Trophoblast cell (in vitro differentiated cells and primary cell): Measurements from ENCODE around the gene REC114.

ENCODE experiments used
- DNase-seq, 2 donors: peaks; one replicate each; pipeline ENCODE4 v3.0.0-alpha.2; 2016
- H2AFZ ChIP-seq: 2 replicates; pipeline ENCODE4 v1.6.1; 2013; ENCODE audit warnings: low read length, moderate library complexity, mild to moderate bottlenecking; ENCODE audit not compliant: insufficient read depth, poor library complexity
- H2AK5ac ChIP-seq: 2 replicates; pipeline ENCODE4 v1.6.1; 2013; ENCODE audit warnings: mild to moderate bottlenecking, low read length
- H2BK120ac ChIP-seq: 2 replicates; pipeline ENCODE4 v1.6.1; 2013; ENCODE audit warnings: low read length, mild to moderate bottlenecking, moderate library complexity; ENCODE audit not compliant: insufficient read depth, poor library complexity
- H2BK12ac ChIP-seq: 2 replicates; pipeline ENCODE4 v1.6.1; 2013; ENCODE audit warnings: mild to moderate bottlenecking, low read length, moderate library complexity
- H2BK5ac ChIP-seq: 2 replicates; pipeline ENCODE4 v1.6.1; 2013; ENCODE audit warnings: low read length, low read depth, moderate library complexity, mild to moderate bottlenecking; ENCODE audit not compliant: poor library complexity
- H3K14ac ChIP-seq: 2 replicates; pipeline ENCODE4 v1.6.1; 2013; ENCODE audit warnings: mild to moderate bottlenecking, low read length
- H3K18ac ChIP-seq: 2 replicates; pipeline ENCODE4 v1.6.1; 2013; ENCODE audit warnings: mild to moderate bottlenecking, low read length
- H3K23ac ChIP-seq: 2 replicates; pipeline ENCODE4 v1.6.1; 2013; ENCODE audit warnings: low read length
- H3K27ac ChIP-seq: 2 replicates; pipeline ENCODE4 v1.5.1; 2013; ENCODE audit warnings: low read depth, mild to moderate bottlenecking, inconsistent platforms, low read length, moderate library complexity
- H3K27me3 ChIP-seq: 2 replicates; pipeline ENCODE4 v1.6.1; 2013; ENCODE audit warnings: inconsistent platforms, mild to moderate bottlenecking, low read length, moderate library complexity; ENCODE audit not compliant: insufficient read depth
- H3K36me3 ChIP-seq, 2 experiments: 1 replicate in 1 of 2; 2 replicates in 1 of 2; pipeline ENCODE4 v1.6.1; 2013; ENCODE audit warnings: low read length in 2 of 2, mild to moderate bottlenecking in 2 of 2, moderate library complexity in 1 of 2; ENCODE audit not compliant: insufficient read depth in 2 of 2, control insufficient read depth in 1 of 2
- H3K4ac ChIP-seq: 2 replicates; pipeline ENCODE4 v1.6.1; 2013; ENCODE audit warnings: low read depth, mild to moderate bottlenecking, low read length, moderate library complexity
- H3K4me1 ChIP-seq, 2 experiments: 1 replicate in 1 of 2; 2 replicates in 1 of 2; pipeline ENCODE4 v1.6.1; 2013; ENCODE audit warnings: low read length in 2 of 2, mild to moderate bottlenecking in 2 of 2, moderate library complexity in 1 of 2; ENCODE audit not compliant: insufficient read depth in 2 of 2, control insufficient read depth in 1 of 2
- H3K4me2 ChIP-seq: 2 replicates; pipeline ENCODE4 v1.6.1; 2013; ENCODE audit warnings: inconsistent platforms, mild to moderate bottlenecking, low read length, moderate library complexity
- H3K4me3 ChIP-seq: 2 replicates; pipeline ENCODE4 v1.5.1; 2013; ENCODE audit warnings: mild to moderate bottlenecking, low read depth, low read length, inconsistent platforms
- H3K79me1 ChIP-seq: one replicate; pipeline ENCODE4 v1.6.1; 2013; ENCODE audit warnings: low read length
- H3K79me2 ChIP-seq: 2 replicates; pipeline ENCODE4 v1.6.1; 2013; ENCODE audit warnings: low read length, mild to moderate bottlenecking; ENCODE audit not compliant: control insufficient read depth, insufficient read depth, poor library complexity
- H3K9ac ChIP-seq: 2 replicates; pipeline ENCODE4 v1.6.1; 2013; ENCODE audit warnings: mild to moderate bottlenecking, low read length
- H3K9me3 ChIP-seq: 2 replicates; pipeline ENCODE4 v1.6.1; 2013; ENCODE audit warnings: low read depth, mild to moderate bottlenecking, control low read depth, inconsistent platforms, low read length; ENCODE audit not compliant: insufficient read depth
- H4K12ac ChIP-seq: 2 replicates; pipeline ENCODE4 v1.6.1; 2013; ENCODE audit warnings: low read depth, mild to moderate bottlenecking, low read length, moderate library complexity
- H4K8ac ChIP-seq: 2 replicates; pipeline ENCODE4 v1.6.1; 2013; ENCODE audit warnings: low read depth, mild to moderate bottlenecking, low read length, moderate library complexity
- H4K91ac ChIP-seq: one replicate; pipeline ENCODE4 v1.6.1; 2013; ENCODE audit warnings: low read depth, mild to moderate bottlenecking, low read length, moderate library complexity
- WGBS: extraction: QIAGEN DNeasy Blood & Tissue Kit; methylation state at CpG from one replicate; pipeline ENCODE4 v1.1.7; 2013; ENCODE audit warnings: missing lambda C conversion rate; ENCODE audit not compliant: insufficient read length, insufficient coverage; ENCODE audit errors: extremely low coverage; 5-methylcytosine and 5-hydroxymethylcytosine counted together

Gene REC114

DNA sequence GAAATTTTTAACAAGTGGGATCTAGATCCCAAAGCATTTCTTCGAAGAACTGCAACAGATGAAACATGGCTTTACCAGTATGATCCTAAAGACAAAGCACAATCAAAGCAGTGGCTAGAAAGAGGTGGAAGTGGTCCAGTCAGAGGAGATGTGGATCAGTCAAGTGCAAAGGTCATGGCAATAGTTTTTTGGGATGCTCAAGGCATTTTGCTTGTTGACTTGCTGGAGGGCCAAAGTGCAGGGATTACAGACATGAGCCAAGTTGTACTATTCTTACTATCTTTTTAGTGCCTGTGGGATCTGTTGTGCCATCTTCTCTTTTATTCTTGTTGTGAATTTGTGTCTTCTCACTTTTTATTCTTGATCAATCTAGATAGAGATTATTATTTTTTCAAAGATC, 82.0 kb downstream of the REC114 start:
- Histone ChIP-seq H3K4me2 (no peak overlapping the region), H3K79me2 (no peaks in the 10 kb centered on the region), H2BK5ac (no peak overlapping the region), H3K14ac (no peak overlapping the region), H2BK120ac (no peak overlapping the region), H3K27me3 (no peaks in the 10 kb centered on the region), H4K8ac (no peak overlapping the region), H2BK12ac (no peak overlapping the region), H3K4ac (no peak overlapping the region), H3K27ac (no peak overlapping the region), H3K18ac (no peak overlapping the region), H3K4me1 (no peaks in the 10 kb centered on the region), H2AFZ (no peak overlapping the region), H3K79me1 (no peaks in the 10 kb centered on the region), H2AK5ac (no peak overlapping the region), H3K4me3 (no peak overlapping the region), H4K91ac (no peak overlapping the region), H3K23ac (no peak overlapping the region), H3K36me3 (no peaks in the 10 kb centered on the region), H3K9ac (no peak overlapping the region), H4K12ac (no peak overlapping the region), H3K9me3 (no peaks in the 10 kb centered on the region)
- DNase-seq: no peak
- no CpG with 5 or more reads among the region's 1 CpG for WGBS

DNA sequence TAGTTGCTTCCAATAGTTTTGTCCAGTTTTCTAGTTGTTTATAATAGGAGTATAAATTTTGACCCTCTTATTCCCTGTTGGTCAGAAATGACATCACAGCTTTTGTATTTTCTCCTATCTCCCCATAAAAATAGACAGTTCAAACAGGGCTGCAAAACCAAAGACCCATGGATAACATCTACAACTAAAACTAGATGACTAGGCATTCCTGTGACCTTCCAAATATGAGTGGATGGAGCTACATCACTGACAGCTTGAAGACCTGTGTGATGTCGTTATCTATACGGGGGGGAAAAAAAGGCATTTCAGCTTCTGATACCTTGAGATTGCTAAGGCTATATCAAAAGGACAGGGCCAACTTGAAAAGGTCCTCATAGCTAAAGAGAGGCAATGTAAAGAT, 84.6 kb downstream of the REC114 start:
- H2BK120ac ChIP-seq: no peak overlapping the region
- H3K9ac ChIP-seq: no peak overlapping the region
- no peak overlapping the region for H3K4ac ChIP-seq
- H3K9me3 ChIP-seq: no peaks in the 10 kb centered on the region
- no CpG with 5 or more reads among the region's 2 CpGs for WGBS
- H3K4me1 ChIP-seq: no peaks in the 10 kb centered on the region
- no peak overlapping the region for H2BK12ac ChIP-seq
- H3K18ac ChIP-seq: no peak overlapping the region
- no peaks in the 10 kb centered on the region for H3K36me3 ChIP-seq
- H3K27me3 ChIP-seq: no peaks in the 10 kb centered on the region
- H3K79me1 ChIP-seq: no peaks in the 10 kb centered on the region
- no peak overlapping the region for H4K91ac ChIP-seq
- no peak overlapping the region for H4K8ac ChIP-seq
- H3K14ac ChIP-seq: no peak overlapping the region
- H4K12ac ChIP-seq: no peak overlapping the region
- H2BK5ac ChIP-seq: no peak overlapping the region
- H2AK5ac ChIP-seq: no peak overlapping the region
- no peak overlapping the region for H3K4me2 ChIP-seq
- no peaks in the 10 kb centered on the region for H3K79me2 ChIP-seq
- no peak for DNase-seq
- no peak overlapping the region for H3K4me3 ChIP-seq
- no peak overlapping the region for H3K27ac ChIP-seq
- no peak overlapping the region for H3K23ac ChIP-seq
- no peak overlapping the region for H2AFZ ChIP-seq

DNA sequence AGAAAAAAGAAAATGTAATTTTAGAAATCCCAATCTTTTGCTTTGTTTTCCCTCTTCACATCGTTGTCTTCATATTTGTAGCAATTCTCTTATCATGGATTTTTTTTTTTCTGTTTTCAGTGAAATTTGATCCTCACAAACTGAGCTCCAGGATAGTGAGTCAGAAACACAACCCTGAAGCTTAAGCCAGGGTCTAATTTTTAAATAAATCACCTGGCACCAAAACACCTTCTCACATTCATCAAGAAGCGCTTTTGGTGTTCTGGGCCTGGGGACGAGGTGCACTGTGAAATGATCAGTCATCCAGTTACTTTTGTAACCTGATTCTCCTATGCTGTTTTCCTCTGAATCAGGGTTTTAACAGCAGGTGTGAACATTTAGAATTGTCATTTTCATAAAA, 87.7 kb downstream of the REC114 start:
- H3K27me3 ChIP-seq: no peaks in the 10 kb centered on the region
- H4K12ac ChIP-seq: no peak overlapping the region
- H3K4me1 ChIP-seq: no peaks in the 10 kb centered on the region
- H2BK12ac ChIP-seq: no peak overlapping the region
- H2AK5ac ChIP-seq: no peak overlapping the region
- H4K91ac ChIP-seq: no peak overlapping the region
- H2AFZ ChIP-seq: no peak overlapping the region
- H3K79me1 ChIP-seq: no peaks in the 10 kb centered on the region
- H3K4me3 ChIP-seq: no peak overlapping the region
- H3K9me3 ChIP-seq: no peaks in the 10 kb centered on the region
- no peak overlapping the region for H4K8ac ChIP-seq
- no peak overlapping the region for H2BK5ac ChIP-seq
- no peak for DNase-seq
- H3K79me2 ChIP-seq: no peaks in the 10 kb centered on the region
- H3K23ac ChIP-seq: no peak overlapping the region
- H2BK120ac ChIP-seq: no peak overlapping the region
- no CpG with 5 or more reads among the region's 3 CpGs for WGBS
- H3K18ac ChIP-seq: no peak overlapping the region
- H3K14ac ChIP-seq: no peak overlapping the region
- H3K27ac ChIP-seq: no peak overlapping the region
- no peak overlapping the region for H3K4me2 ChIP-seq
- no peak overlapping the region for H3K9ac ChIP-seq
- no peaks in the 10 kb centered on the region for H3K36me3 ChIP-seq
- no peak overlapping the region for H3K4ac ChIP-seq

DNA sequence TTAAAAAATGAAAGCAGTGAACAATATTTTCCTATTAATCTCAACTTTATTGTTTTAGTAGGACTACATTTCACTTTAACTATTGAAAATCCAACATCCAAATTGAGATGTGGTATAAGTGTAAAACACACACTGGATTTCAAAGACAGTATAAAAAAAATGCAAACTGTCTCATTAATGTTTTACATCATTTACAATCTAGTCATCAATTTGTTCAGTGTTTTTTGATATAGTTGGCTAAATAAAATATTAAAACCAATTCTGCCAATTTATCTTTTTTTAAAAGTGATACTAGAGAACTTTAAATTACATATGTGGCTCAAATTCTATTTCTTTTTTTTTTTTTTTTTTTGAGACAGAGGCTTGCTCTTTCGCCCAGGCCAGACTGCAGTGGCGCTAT, 95.2 kb downstream of the REC114 start:
- Histone ChIP-seq H2BK5ac (no peak overlapping the region), H3K9ac (no peak overlapping the region), H3K23ac (no peak overlapping the region), H3K9me3 (no peaks in the 10 kb centered on the region), H3K4ac (no peak overlapping the region), H3K27ac (no peak overlapping the region), H2BK120ac (no peak overlapping the region), H3K79me1 (no peaks in the 10 kb centered on the region), H3K36me3 (no peaks in the 10 kb centered on the region), H3K4me3 (no peak overlapping the region), H3K79me2 (no peaks in the 10 kb centered on the region), H2BK12ac (no peak overlapping the region), H4K8ac (no peak overlapping the region), H3K18ac (no peak overlapping the region), H2AFZ (no peak overlapping the region), H3K14ac (no peak overlapping the region), H3K4me1 (no peaks in the 10 kb centered on the region), H4K91ac (no peak overlapping the region), H3K4me2 (no peak overlapping the region), H3K27me3 (no peaks in the 10 kb centered on the region), H2AK5ac (no peak overlapping the region), H4K12ac (no peak overlapping the region)
- no CpG with 5 or more reads among the region's 2 CpGs for WGBS
- no peak for DNase-seq
